Neural crest cell (in vitro differentiated cells): ENCODE results near the gene ADGRB3. TPM values are rescaled to one million over a fixed set of nuclear protein-coding genes. Genes with fewer than 3 reads are reported as not detected.
"Not testable (repeated sequence)": the region's sequence is repeated elsewhere in the genome, so short reads cannot be mapped to it uniquely, and the experiment has no call there.

ENCODE experiments used
- DNase-seq: peaks from one replicate; pipeline ENCODE4 v3.0.0; 2021; ENCODE audit warnings: low read depth, mixed read lengths, low spot score
- H3K27ac Mint-ChIP-seq: one replicate; pipeline ENCODE4 v1.8.0; 2021; ENCODE audit warnings: mild to moderate bottlenecking, mixed read lengths; ENCODE audit not compliant: unreplicated experiment
- H3K27me3 Mint-ChIP-seq: 2 replicates; pipeline ENCODE4 v1.8.0; 2021; ENCODE audit warnings: low read depth, mild to moderate bottlenecking, mixed read lengths
- H3K36me3 Mint-ChIP-seq: 2 replicates; pipeline ENCODE4 v1.8.0; 2021; ENCODE audit warnings: low read depth, mild to moderate bottlenecking, mixed read lengths
- H3K4me1 Mint-ChIP-seq: 2 replicates; pipeline ENCODE4 v1.8.0; 2021; ENCODE audit warnings: mixed read lengths
- H3K4me3 Mint-ChIP-seq: one replicate; pipeline ENCODE4 v1.8.0; 2021; ENCODE audit warnings: mild to moderate bottlenecking, mixed read lengths
- H3K9me3 Mint-ChIP-seq: 2 replicates; pipeline ENCODE4 v1.8.0; 2021; ENCODE audit warnings: mixed read lengths
- total RNA-seq: library from RNA; stranded (reverse); gene quantifications from 2 replicates; pipeline ENCODE4 v1.2.1, GENCODE V29; 2021
- TF ChIP-seq, protein P1 (sequence below): fragments of 200-600 bp; sonication (generic); conservative IDR thresholded peaks from 2 replicates; pipeline ENCODE4 v1.5.0; 2021; ENCODE audit warnings: antibody characterized with exemption, mild to moderate bottlenecking

ADGRB3 gene
- total RNA-seq, 1 donor from 2014 or later = 5.1 TPM

DNA sequence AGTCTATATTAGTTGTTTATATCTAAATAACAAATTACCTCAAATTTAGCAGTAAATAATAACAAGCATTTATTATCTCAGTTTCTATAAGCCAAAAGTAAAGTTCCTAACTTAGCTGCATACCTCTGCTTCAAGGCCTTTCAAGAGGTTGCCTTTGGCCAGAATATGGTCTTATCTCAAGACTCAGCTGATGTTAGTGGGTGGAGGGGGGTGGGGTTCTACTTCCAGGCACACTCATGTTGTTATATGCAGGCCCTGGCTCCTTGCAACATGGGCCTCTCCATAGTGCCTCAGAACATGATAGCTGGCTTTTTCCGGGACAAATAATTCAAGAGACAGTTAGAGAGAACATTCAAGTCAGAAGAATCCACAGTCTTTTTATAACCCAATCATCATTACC, 266.0 kb downstream of the ADGRB3 start:
- H3K27ac Mint-ChIP-seq = no peak overlapping the region

DNA sequence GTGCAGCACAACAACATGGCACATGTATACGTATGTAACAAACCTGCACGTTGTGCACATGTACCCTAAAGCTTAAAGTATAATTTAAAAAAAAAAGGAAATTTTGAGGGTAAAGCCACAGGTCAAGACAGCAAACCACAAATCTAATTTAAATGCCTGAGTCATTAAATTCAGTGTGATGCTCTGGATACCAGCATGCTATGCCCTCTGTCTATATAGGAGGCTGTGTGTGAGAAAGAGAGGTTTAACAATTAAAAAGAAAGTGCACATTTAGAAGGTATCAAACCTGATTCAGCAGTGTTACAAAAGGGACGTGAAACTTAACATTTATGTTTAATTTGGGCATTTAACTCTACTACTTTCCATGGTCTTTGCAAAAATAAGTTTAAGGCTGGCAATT, 276.3 kb downstream of the ADGRB3 start:
- no peak overlapping the region for H3K27ac Mint-ChIP-seq
- H3K36me3 Mint-ChIP-seq = no peaks in the 10 kb centered on the region
- TF ChIP-seq, protein P1, sequence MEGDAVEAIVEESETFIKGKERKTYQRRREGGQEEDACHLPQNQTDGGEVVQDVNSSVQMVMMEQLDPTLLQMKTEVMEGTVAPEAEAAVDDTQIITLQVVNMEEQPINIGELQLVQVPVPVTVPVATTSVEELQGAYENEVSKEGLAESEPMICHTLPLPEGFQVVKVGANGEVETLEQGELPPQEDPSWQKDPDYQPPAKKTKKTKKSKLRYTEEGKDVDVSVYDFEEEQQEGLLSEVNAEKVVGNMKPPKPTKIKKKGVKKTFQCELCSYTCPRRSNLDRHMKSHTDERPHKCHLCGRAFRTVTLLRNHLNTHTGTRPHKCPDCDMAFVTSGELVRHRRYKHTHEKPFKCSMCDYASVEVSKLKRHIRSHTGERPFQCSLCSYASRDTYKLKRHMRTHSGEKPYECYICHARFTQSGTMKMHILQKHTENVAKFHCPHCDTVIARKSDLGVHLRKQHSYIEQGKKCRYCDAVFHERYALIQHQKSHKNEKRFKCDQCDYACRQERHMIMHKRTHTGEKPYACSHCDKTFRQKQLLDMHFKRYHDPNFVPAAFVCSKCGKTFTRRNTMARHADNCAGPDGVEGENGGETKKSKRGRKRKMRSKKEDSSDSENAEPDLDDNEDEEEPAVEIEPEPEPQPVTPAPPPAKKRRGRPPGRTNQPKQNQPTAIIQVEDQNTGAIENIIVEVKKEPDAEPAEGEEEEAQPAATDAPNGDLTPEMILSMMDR = no peak
- no peaks in the 10 kb centered on the region for H3K27me3 Mint-ChIP-seq
- DNase-seq = no peak
- no peak overlapping the region for H3K4me3 Mint-ChIP-seq
- no peaks in the 10 kb centered on the region for H3K4me1 Mint-ChIP-seq
- H3K9me3 Mint-ChIP-seq = peaks cover 2% of the 10 kb centered on the region

More for the DNA sequence above, 266.0 kb downstream of the ADGRB3 start:
- no peak overlapping the region for H3K4me3 Mint-ChIP-seq
- peaks cover 5% of the 10 kb centered on the region for H3K4me1 Mint-ChIP-seq
- DNase-seq = no peak
- H3K9me3 Mint-ChIP-seq = peaks cover 4% of the 10 kb centered on the region
- H3K36me3 Mint-ChIP-seq = no peaks in the 10 kb centered on the region
- TF ChIP-seq, protein P1 = no peak
- H3K27me3 Mint-ChIP-seq = no peaks in the 10 kb centered on the region

DNA sequence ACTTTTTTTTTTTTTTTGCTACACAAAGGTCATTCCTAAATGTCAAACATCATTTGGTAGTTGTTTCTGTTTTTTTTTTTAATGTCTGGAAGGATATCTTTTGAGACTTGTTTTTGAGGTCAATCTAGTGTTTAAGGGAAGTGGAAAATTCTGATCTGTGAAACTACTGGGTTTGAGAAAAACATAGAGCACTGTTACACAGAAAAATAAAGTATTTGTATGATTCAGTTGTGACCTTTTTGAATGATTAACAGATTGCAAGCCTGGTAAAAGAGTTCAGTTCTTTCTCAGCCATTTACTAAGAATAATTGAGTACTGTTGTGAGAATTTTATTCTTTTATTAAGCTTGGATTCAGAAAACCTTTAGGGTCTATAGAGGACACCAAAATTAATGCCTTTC, 276.7 kb downstream of the ADGRB3 start:
- TF ChIP-seq, protein P1 = no peak
- Mint-ChIP-seq H3K27me3 (no peaks in the 10 kb centered on the region), H3K4me1 (no peaks in the 10 kb centered on the region)

DNA sequence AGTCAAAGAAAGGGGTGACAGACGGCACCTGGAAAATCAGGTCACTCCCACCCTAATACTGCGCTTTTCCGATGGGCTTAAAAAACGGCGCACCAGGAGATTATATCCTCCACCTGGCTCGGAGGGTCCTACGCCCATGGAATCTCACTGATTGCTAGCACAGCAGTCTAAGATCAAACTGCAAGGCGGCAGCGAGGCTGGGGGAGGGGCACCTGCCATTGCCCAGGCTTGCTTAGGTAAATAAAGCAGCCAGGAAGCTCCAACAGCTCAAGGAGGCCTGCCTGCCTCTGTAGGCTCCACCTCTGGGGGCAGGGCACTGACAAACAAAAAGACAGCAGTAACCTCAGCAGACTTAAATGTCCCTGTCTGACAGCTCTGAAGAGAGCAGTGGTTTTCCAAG, 277.7 kb downstream of the ADGRB3 start:
- H3K27me3 Mint-ChIP-seq, H3K9me3 Mint-ChIP-seq: not testable (repeated sequence)

More for the DNA sequence above, 276.7 kb downstream of the ADGRB3 start:
- Mint-ChIP-seq H3K36me3 (no peaks in the 10 kb centered on the region), H3K27ac (no peak overlapping the region), H3K4me3 (no peak overlapping the region), H3K9me3 (peaks cover 2% of the 10 kb centered on the region)
- no peak for DNase-seq

DNA sequence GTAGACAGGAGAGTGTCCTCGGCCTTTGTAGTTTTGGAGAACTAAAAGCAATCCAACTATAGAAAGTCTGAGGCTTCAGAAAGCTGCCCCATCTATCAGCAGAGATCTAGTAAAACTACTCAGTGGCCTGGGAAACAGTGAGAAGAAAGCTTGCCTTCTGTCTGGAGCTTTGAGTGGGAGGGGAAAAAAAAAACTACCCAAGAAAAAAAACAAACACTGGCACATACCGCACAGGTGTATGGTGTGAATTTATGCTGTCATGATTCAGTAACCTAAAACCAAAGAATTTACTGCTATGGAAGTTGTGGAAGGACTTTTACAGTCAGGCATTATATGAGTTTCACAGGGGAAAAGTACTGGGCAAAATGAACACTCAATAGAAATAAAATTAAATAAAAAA, 280.5 kb downstream of the ADGRB3 start:
- Mint-ChIP-seq H3K36me3 (no peaks in the 10 kb centered on the region), H3K27ac (no peak overlapping the region), H3K4me1 (no peaks in the 10 kb centered on the region), H3K27me3 (no peaks in the 10 kb centered on the region), H3K9me3 (no peaks in the 10 kb centered on the region), H3K4me3 (no peak overlapping the region)
- no peak for DNase-seq
- TF ChIP-seq, protein P1 = no peak

More for the DNA sequence above, 277.7 kb downstream of the ADGRB3 start:
- not testable (repeated sequence) for H3K4me3 Mint-ChIP-seq, H3K27ac Mint-ChIP-seq, H3K36me3 Mint-ChIP-seq, H3K4me1 Mint-ChIP-seq, DNase-seq

DNA sequence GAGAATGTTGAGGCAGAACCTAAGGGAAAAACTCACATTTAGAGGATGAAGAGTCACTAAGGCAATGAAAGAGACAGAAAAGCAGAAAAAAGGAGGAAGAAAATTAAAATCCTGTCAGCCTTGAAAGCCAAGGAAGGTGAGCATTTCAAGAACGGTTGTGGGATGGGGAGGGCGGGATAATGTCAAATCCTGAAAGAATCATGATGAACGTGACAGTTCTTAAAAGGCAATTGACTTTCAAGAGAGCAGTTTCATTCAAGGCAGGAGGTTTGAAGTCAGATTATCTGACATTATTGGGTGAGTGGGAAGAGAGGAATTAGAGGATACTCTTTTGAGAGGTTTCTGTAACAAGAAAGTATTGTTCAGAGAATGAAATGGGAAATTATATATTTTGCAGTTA, 284.5 kb downstream of the ADGRB3 start:
- no peaks in the 10 kb centered on the region for H3K4me1 Mint-ChIP-seq
- H3K27ac Mint-ChIP-seq = no peak overlapping the region
- no peaks in the 10 kb centered on the region for H3K27me3 Mint-ChIP-seq
- no peaks in the 10 kb centered on the region for H3K36me3 Mint-ChIP-seq
- no peaks in the 10 kb centered on the region for H3K9me3 Mint-ChIP-seq
- TF ChIP-seq, protein P1 = no peak
- no peak for DNase-seq
- H3K4me3 Mint-ChIP-seq = no peak overlapping the region
